ENCODE results near the gene RECQL. TPM values are rescaled to one million over a fixed set of nuclear protein-coding genes. Genes with fewer than 3 reads are reported as not detected.

Gene RECQL
- polyA plus RNA-seq, 3 donors, result 16.0 to 21.7 (median 18.6) TPM

DNA sequence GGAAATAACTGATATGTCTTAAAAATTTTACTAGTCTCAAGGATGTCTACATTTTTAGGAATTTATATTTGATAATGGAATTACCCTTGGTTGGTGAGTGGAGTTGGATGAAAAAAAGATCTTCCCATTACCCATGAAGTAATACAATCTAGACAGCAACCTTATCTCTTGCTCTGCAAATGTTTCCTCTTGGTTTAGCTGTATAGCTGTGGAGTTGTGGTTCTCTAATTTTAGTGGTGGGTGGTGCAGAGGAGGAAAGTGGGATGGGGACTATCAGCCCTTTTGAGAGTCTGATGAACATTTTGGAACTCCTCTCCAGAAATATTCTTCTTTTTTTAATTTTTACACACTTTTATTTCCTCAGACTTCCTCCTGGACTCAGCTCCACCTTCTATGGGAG, 41.7 kb upstream of the RECQL start:
- no peaks in the 10 kb centered on the region for H3K36me3 Mint-ChIP-seq
- no peak overlapping the region for H3K4me3 ChIP-seq (replicated peaks in 1 of 3; ENCODE audit: low read depth in 2 of 3, low read length in 3 of 3)
- no peak overlapping the region for H2AFZ ChIP-seq (ENCODE audit: insufficient read depth, low read depth, low read length, poor library complexity, severe bottlenecking)
- no peaks in the 10 kb centered on the region for H3K27me3 ChIP-seq (ENCODE audit: control insufficient read depth in 2 of 2, insufficient read depth in 2 of 2, low read length in 2 of 2)
- H4K20me1 ChIP-seq (ENCODE audit: insufficient read depth, low read length), result no peaks in the 10 kb centered on the region
- H3K9me3 ChIP-seq (replicated peaks in 1 of 2; ENCODE audit: control insufficient read depth in 1 of 2, insufficient read depth in 1 of 2, low read length in 2 of 2), result no peaks in the 10 kb centered on the region
- no peak overlapping the region for H3K27ac ChIP-seq (ENCODE audit: low read depth in 1 of 2, low read length in 2 of 2)
- no peak overlapping the region for H3K27ac Mint-ChIP-seq
- no peaks in the 10 kb centered on the region for H3K9me3 Mint-ChIP-seq
- no peaks in the 10 kb centered on the region for H3K79me2 ChIP-seq (ENCODE audit: insufficient read depth, low read length)
- H3K4me1 ChIP-seq (ENCODE audit: control insufficient read depth in 1 of 2, insufficient read depth in 2 of 2, low read length in 2 of 2), result no peaks in the 10 kb centered on the region
- H3K27me3 Mint-ChIP-seq (ENCODE audit: low read depth in 3 of 3), result no peaks in the 10 kb centered on the region
- H3K9ac ChIP-seq (ENCODE audit: insufficient read depth, low read length, poor library complexity, severe bottlenecking), result no peak overlapping the region
- H3K4me1 Mint-ChIP-seq, result no peaks in the 10 kb centered on the region
- TF ChIP-seq, protein P1, sequence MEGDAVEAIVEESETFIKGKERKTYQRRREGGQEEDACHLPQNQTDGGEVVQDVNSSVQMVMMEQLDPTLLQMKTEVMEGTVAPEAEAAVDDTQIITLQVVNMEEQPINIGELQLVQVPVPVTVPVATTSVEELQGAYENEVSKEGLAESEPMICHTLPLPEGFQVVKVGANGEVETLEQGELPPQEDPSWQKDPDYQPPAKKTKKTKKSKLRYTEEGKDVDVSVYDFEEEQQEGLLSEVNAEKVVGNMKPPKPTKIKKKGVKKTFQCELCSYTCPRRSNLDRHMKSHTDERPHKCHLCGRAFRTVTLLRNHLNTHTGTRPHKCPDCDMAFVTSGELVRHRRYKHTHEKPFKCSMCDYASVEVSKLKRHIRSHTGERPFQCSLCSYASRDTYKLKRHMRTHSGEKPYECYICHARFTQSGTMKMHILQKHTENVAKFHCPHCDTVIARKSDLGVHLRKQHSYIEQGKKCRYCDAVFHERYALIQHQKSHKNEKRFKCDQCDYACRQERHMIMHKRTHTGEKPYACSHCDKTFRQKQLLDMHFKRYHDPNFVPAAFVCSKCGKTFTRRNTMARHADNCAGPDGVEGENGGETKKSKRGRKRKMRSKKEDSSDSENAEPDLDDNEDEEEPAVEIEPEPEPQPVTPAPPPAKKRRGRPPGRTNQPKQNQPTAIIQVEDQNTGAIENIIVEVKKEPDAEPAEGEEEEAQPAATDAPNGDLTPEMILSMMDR (IDR thresholded peaks at IDR 0.05), result no peak
- DNase-seq, result no peak
- no peaks in the 10 kb centered on the region for H3K36me3 ChIP-seq (replicated peaks in 1 of 2; ENCODE audit: control insufficient read depth in 1 of 2, insufficient read depth in 2 of 2, low read length in 2 of 2)
- intact Hi-C loops (cut with micrococcal nuclease), result no loop called here
- H3K4me3 Mint-ChIP-seq, result no peak overlapping the region
- no peak overlapping the region for H3K4me2 ChIP-seq (replicated peaks; ENCODE audit: extremely low read depth, low read length, poor library complexity, severe bottlenecking)

DNA sequence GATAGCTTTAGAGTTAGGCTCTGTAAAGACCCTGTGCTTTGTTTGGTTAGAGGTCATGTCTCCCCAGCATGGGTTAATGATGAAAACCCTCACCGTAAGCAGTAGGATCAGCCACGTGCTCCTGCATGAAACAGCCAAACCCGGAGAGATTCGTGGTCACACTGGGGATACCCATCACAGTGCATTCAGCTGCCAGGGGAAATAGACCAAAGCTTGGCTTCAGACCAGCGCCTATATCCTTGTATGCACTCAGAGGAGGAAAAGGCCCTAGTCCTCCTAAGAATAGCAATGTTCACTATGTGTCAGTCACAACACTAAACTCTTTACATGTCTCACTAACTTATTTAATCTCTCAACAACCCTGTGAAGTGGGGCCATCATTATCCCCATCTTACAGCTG, 41.0 kb upstream of the RECQL start:
- Histone ChIP-seq H3K27me3 (ENCODE audit: control insufficient read depth in 2 of 2, insufficient read depth in 2 of 2, low read length in 2 of 2) (no peaks in the 10 kb centered on the region), H3K4me1 (ENCODE audit: control insufficient read depth in 1 of 2, insufficient read depth in 2 of 2, low read length in 2 of 2) (no peaks in the 10 kb centered on the region), H3K36me3 (replicated peaks in 1 of 2; ENCODE audit: control insufficient read depth in 1 of 2, insufficient read depth in 2 of 2, low read length in 2 of 2) (no peaks in the 10 kb centered on the region), H3K9me3 (replicated peaks in 1 of 2; ENCODE audit: control insufficient read depth in 1 of 2, insufficient read depth in 1 of 2, low read length in 2 of 2) (no peaks in the 10 kb centered on the region), H2AFZ (ENCODE audit: insufficient read depth, low read depth, low read length, poor library complexity, severe bottlenecking) (no peak overlapping the region), H3K9ac (ENCODE audit: insufficient read depth, low read length, poor library complexity, severe bottlenecking) (no peak overlapping the region), H3K79me2 (ENCODE audit: insufficient read depth, low read length) (no peaks in the 10 kb centered on the region), H3K27ac (ENCODE audit: low read depth in 1 of 2, low read length in 2 of 2) (no peak overlapping the region), H3K4me2 (replicated peaks; ENCODE audit: extremely low read depth, low read length, poor library complexity, severe bottlenecking) (no peak overlapping the region), H4K20me1 (ENCODE audit: insufficient read depth, low read length) (no peaks in the 10 kb centered on the region), H3K4me3 (replicated peaks in 1 of 3; ENCODE audit: low read depth in 2 of 3, low read length in 3 of 3) (no peak overlapping the region)
- Mint-ChIP-seq H3K27ac (no peak overlapping the region), H3K27me3 (ENCODE audit: low read depth in 3 of 3) (peaks cover 0 to 2% (median 0%) of the 10 kb centered on the region in 3 donors), H3K4me3 (no peak overlapping the region), H3K36me3 (no peaks in the 10 kb centered on the region), H3K9me3 (no peaks in the 10 kb centered on the region), H3K4me1 (no peaks in the 10 kb centered on the region)
- DNase-seq, result no peak
- intact Hi-C loops (cut with micrococcal nuclease), result no loop called here
- TF ChIP-seq, protein P1 (IDR thresholded peaks at IDR 0.05), result no peak
- WGBS (ENCODE audit: insufficient coverage), result 11% methylated on average over 5 of the region's 5 CpGs

Data from CD14-positive monocyte (primary cell).